Fibroblast of lung (primary cell): Measurements from ENCODE around the gene QSOX1. TPM values are rescaled to one million over a fixed set of nuclear protein-coding genes. Genes with fewer than 3 reads are reported as not detected.

Source experiments
- DNase-seq, 2 donors: peaks; one replicate each; pipeline versions ENCODE4 v3.0.0 to v3.0.0-alpha.2; 2010; ENCODE audit warnings: low read depth in 2 of 2
- H2AFZ ChIP-seq: 2 replicates; pipeline ENCODE4 v1.5.1; 2012; ENCODE audit warnings: low read length, control low read depth, inconsistent platforms
- H3K27ac ChIP-seq: 2 replicates; pipeline ENCODE4 v1.5.1; 2011; ENCODE audit warnings: low read length, control low read depth; ENCODE audit not compliant: insufficient read depth
- H3K27me3 ChIP-seq: 2 replicates; pipeline ENCODE4 v1.5.1; 2011; ENCODE audit warnings: mild to moderate bottlenecking, low read length; ENCODE audit not compliant: control insufficient read depth, insufficient read depth
- H3K36me3 ChIP-seq: 2 replicates; pipeline ENCODE4 v1.5.1; 2011; ENCODE audit warnings: low read length; ENCODE audit not compliant: control insufficient read depth, insufficient read depth
- H3K4me1 ChIP-seq: 2 replicates; pipeline ENCODE4 v1.5.1; 2011; ENCODE audit warnings: low read length; ENCODE audit not compliant: control insufficient read depth, insufficient read depth; ENCODE audit errors: extremely low read depth
- H3K4me2 ChIP-seq: 2 replicates; pipeline ENCODE4 v1.5.1; 2011; ENCODE audit warnings: low read length, control low read depth; ENCODE audit not compliant: insufficient read depth; ENCODE audit errors: extremely low read depth
- H3K4me3 ChIP-seq, 4 experiments: fragments of 200-600 bp in 1 of 4; sonication (generic) in 1 of 4; replicated peaks in 1 of 4; 2 replicates each; pipeline ENCODE4 v1.5.1; 2011 to 2016; ENCODE audit warnings: low read length in 4 of 4, low read depth in 3 of 4, mild to moderate bottlenecking in 3 of 4, control low read depth in 2 of 4, inconsistent platforms in 1 of 4, mixed read lengths in 1 of 4; ENCODE audit not compliant: insufficient read depth in 1 of 4; ENCODE audit errors: control extremely low read depth in 1 of 4
- H3K79me2 ChIP-seq: 2 replicates; pipeline ENCODE4 v1.5.1; 2012; ENCODE audit warnings: mild to moderate bottlenecking, low read length, inconsistent platforms; ENCODE audit not compliant: control insufficient read depth, insufficient read depth
- H3K9ac ChIP-seq: 2 replicates; pipeline ENCODE4 v1.5.1; 2011; ENCODE audit warnings: mild to moderate bottlenecking, low read length, control low read depth; ENCODE audit not compliant: insufficient read depth
- H3K9me3 ChIP-seq: 2 replicates; pipeline ENCODE4 v1.5.1; 2012; ENCODE audit warnings: low read depth, low read length; ENCODE audit not compliant: control insufficient read depth, insufficient read depth
- H4K20me1 ChIP-seq: 2 replicates; pipeline ENCODE4 v1.5.1; 2011; ENCODE audit warnings: low read length; ENCODE audit not compliant: control insufficient read depth, insufficient read depth; ENCODE audit errors: extremely low read depth
- CTCF ChIP-seq, 2 donors: IDR thresholded peaks in 1 of 2; conservative IDR thresholded peaks in 1 of 2; 1 replicate in 1 of 2; 2 replicates in 1 of 2; pipeline ENCODE4 v1.5.1; 2011 to 2012; ENCODE audit warnings: low read length in 2 of 2, control low read depth in 1 of 2, inconsistent platforms in 1 of 2, low read depth in 1 of 2, mild to moderate bottlenecking in 1 of 2
- EZH2 ChIP-seq: IDR thresholded peaks from 2 replicates; pipeline ENCODE4 v1.5.1; 2012; ENCODE audit warnings: low read length, control low read depth, mild to moderate bottlenecking; ENCODE audit errors: missing control alignments
- polyA minus RNA-seq: library from RNA; depleted of rRNA, polyadenylated mRNA; stranded (reverse); fragments of >200 nt; gene quantifications from 2 replicates; pipeline ENCODE4 v1.2.3, GENCODE V29; 2011; ENCODE audit warnings: low replicate concordance
- polyA plus RNA-seq, 2 donors: library from polyadenylated mRNA; depleted of rRNA in 1 of 2; stranded (reverse) in 1 of 2; unstranded in 1 of 2; fragments of >200 nt; gene quantifications; 2 replicates each; pipeline ENCODE4 v1.2.1, GENCODE V29; 2011 to 2012; ENCODE audit warnings: missing spikeins in 1 of 2
- total RNA-seq: library from RNA; depleted of rRNA; stranded (reverse); fragments of >200 nt; gene quantifications from 2 replicates; pipeline ENCODE4 v1.2.1, GENCODE V29; 2014

The QSOX1 gene
- total RNA-seq (1,004 and 1,312 TPM in 2 replicates), polyA plus RNA-seq (799 and 884 TPM in 2 replicates), polyA minus RNA-seq (581 and 622 TPM in 2 replicates)
- polyA plus RNA-seq (2012), result 976 and 994 TPM in 2 replicates

GRCh38 chr1:180154325-180155181, at the start of gene QSOX1:
QSOX1 (plus strand) TSS chr1:180154869; CDS start chr1:180154908, 39 bp downstream.
- peak within 1 kb of the TSS; percentile 94 for H3K27ac ChIP-seq
- H3K4me3 ChIP-seq, result peak within 1 kb of the TSS; percentile 93 to 99 (median 94)
- H3K9me3 ChIP-seq, result no peaks in the 10 kb centered on the region
- peak within 1 kb of the TSS; percentile 93 for H3K9ac ChIP-seq
- peaks cover 2% of the 10 kb centered on the region for H4K20me1 ChIP-seq
- peak; percentile 85 to 88 for DNase-seq
- H3K4me1 ChIP-seq, result peaks cover 29% of the 10 kb centered on the region
- peaks cover 47% of the 10 kb centered on the region for H3K79me2 ChIP-seq
- peak within 1 kb of the TSS; percentile 99 for H3K4me2 ChIP-seq
- H2AFZ ChIP-seq, result peak within 1 kb of the TSS; percentile 38
- no peaks in the 10 kb centered on the region for H3K27me3 ChIP-seq
- peaks cover 2% of the 10 kb centered on the region for H3K36me3 ChIP-seq
- no peak for TF ChIP-seq CTCF (conservative IDR thresholded peaks at IDR 0.05 in 1 of 2, IDR thresholded peaks at IDR 0.05 in 1 of 2; ENCODE audit: low read depth in 1 of 2, low read length in 2 of 2)
- no peak for TF ChIP-seq EZH2

GRCh38 chr1:180112091-180112490, 42.6 kb upstream of the QSOX1 start:
- no peak overlapping the region for H3K4me2 ChIP-seq
- no peak for DNase-seq
- H3K36me3 ChIP-seq, result peaks cover 8% of the 10 kb centered on the region
- no peaks in the 10 kb centered on the region for H3K27me3 ChIP-seq
- peaks cover 1% of the 10 kb centered on the region for H3K4me1 ChIP-seq
- H3K9ac ChIP-seq, result no peak overlapping the region
- H3K27ac ChIP-seq, result no peak overlapping the region
- no peak overlapping the region for H2AFZ ChIP-seq
- no peaks in the 10 kb centered on the region for H3K79me2 ChIP-seq
- H4K20me1 ChIP-seq, result no peaks in the 10 kb centered on the region
- no peak overlapping the region for H3K4me3 ChIP-seq
- no peaks in the 10 kb centered on the region for H3K9me3 ChIP-seq
- TF ChIP-seq EZH2 (no peak), CTCF (conservative IDR thresholded peaks at IDR 0.05 in 1 of 2, IDR thresholded peaks at IDR 0.05 in 1 of 2; ENCODE audit: low read depth in 1 of 2, low read length in 2 of 2) (no peak)

- Histone ChIP-seq H3K36me3 (peaks cover 8% of the 10 kb centered on the region), H3K27ac (peak overlapping the region; percentile 10), H3K4me3 (no peak overlapping the region), H2AFZ (no peak overlapping the region), H3K4me2 (peak overlapping the region; percentile 11), H3K27me3 (no peaks in the 10 kb centered on the region), H3K79me2 (no peaks in the 10 kb centered on the region), H4K20me1 (no peaks in the 10 kb centered on the region), H3K4me1 (peaks cover 10% of the 10 kb centered on the region), H3K9ac (no peak overlapping the region), H3K9me3 (no peaks in the 10 kb centered on the region)
- peak in 1 of 2 donors; percentile 91 for DNase-seq
- TF ChIP-seq EZH2 (no peak), CTCF (conservative IDR thresholded peaks at IDR 0.05 in 1 of 2, IDR thresholded peaks at IDR 0.05 in 1 of 2; ENCODE audit: low read depth in 1 of 2, low read length in 2 of 2) (no peak)
Observed at GRCh38 chr1:180112984-180113647, 41.6 kb upstream of the QSOX1 start.
